Measurements from ENCODE around the gene SULT1B1. TPM values are rescaled to one million over a fixed set of nuclear protein-coding genes. Genes with fewer than 3 reads are reported as not detected.

Gene SULT1B1
- total and polyA plus RNA-seq, 4 donors: 1.2 to 3.6 (median 1.7) TPM

DNA sequence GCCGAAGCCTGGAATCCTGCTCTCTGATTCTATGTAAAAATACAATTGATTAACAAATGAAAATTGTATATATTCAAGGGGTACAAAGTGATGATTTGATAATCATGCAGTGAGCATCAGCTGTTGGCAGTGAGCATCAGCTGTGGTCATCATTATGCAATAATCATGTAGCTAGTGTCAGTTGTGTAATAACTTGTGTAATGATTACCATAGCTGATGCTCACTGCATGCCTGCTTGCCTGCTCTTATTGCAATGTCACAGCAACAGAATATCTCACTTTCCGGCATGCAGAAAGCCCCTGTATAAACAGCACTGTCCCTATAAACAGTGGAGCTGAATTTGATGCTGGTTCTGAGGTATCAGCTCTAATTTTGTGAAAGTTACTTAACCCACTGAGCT lies 46.8 kb downstream of the SULT1B1 start:
- Histone ChIP-seq H3K27me3 (ENCODE audit: control insufficient read depth, insufficient read depth, low read length) (no peaks in the 10 kb centered on the region), H3K27ac (ENCODE audit: low read depth, low read length) (no peak overlapping the region), H3K4me1 (ENCODE audit: control insufficient read depth, insufficient read depth, low read length) (no peaks in the 10 kb centered on the region), H3K36me3 (ENCODE audit: control insufficient read depth, insufficient read depth, low read length) (no peaks in the 10 kb centered on the region), H3K9me3 (ENCODE audit: control insufficient read depth, insufficient read depth, low read length) (peaks cover 4% of the 10 kb centered on the region), H3K4me3 (ENCODE audit: low read depth, low read length) (no peak overlapping the region)
- no CpG with 5 or more reads among the region's 2 CpGs for WGBS (ENCODE audit: insufficient coverage)
- peak in 1 of 6 donors; percentile 34 for DNase-seq (ENCODE audit: low read depth in 4 of 6, low spot score in 6 of 6)

DNA sequence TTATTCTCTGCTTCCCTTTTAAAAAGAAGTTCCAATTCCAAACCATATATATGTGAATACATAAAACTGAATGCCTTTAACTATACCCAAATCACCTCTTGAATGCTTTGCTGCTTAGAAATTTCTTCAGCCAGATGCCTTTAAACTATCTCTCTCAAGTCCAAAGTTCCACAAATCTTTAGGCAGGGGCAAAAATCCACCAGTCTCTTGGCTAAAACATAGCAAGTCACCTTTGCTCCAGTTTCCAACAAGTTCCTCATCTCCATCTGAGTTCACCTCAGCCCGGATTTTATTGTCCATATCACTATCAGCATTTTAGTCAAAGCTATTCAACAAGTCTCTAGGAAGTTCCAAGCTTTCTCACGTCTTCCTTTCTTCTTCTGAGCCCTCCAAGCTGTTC lies 49.8 kb downstream of the SULT1B1 start:
- H3K36me3 ChIP-seq (ENCODE audit: control insufficient read depth, insufficient read depth, low read length): no peaks in the 10 kb centered on the region
- no peak for DNase-seq (ENCODE audit: low read depth in 4 of 6, low spot score in 6 of 6)
- 89% methylated on average over 2 of the region's 2 CpGs for WGBS (ENCODE audit: insufficient coverage)
- H3K27me3 ChIP-seq (ENCODE audit: control insufficient read depth, insufficient read depth, low read length): no peaks in the 10 kb centered on the region
- H3K4me3 ChIP-seq (ENCODE audit: low read depth, low read length): no peak overlapping the region
- no peaks in the 10 kb centered on the region for H3K4me1 ChIP-seq (ENCODE audit: control insufficient read depth, insufficient read depth, low read length)
- peaks cover 4% of the 10 kb centered on the region for H3K9me3 ChIP-seq (ENCODE audit: control insufficient read depth, insufficient read depth, low read length)
- H3K27ac ChIP-seq (ENCODE audit: low read depth, low read length): no peak overlapping the region

DNA sequence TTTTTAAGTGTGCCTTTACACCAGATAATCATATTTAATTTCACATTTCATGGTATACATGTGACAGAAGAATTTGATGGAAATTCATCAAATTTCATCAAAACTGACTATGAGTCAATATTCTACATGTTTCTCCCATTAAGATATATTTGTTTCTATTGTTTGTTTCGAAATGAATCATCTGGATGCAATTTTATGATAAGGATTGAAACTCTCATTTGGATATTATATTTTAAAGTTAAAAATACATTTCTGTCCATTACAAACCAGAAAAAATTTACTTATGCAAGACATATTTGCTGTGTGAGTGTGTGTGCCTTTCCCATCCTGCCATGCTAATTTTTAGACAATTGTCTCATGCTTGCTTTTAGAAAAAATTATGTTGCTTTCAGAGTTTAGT lies 52.2 kb downstream of the SULT1B1 start:
- no CpG with 5 or more reads among the region's 1 CpG for WGBS (ENCODE audit: insufficient coverage)
- DNase-seq (ENCODE audit: low read depth in 4 of 6, low spot score in 6 of 6): no peak
- Histone ChIP-seq H3K36me3 (ENCODE audit: control insufficient read depth, insufficient read depth, low read length) (no peaks in the 10 kb centered on the region), H3K27me3 (ENCODE audit: control insufficient read depth, insufficient read depth, low read length) (no peaks in the 10 kb centered on the region), H3K9me3 (ENCODE audit: control insufficient read depth, insufficient read depth, low read length) (peaks cover 4% of the 10 kb centered on the region), H3K4me3 (ENCODE audit: low read depth, low read length) (no peak overlapping the region), H3K4me1 (ENCODE audit: control insufficient read depth, insufficient read depth, low read length) (no peaks in the 10 kb centered on the region), H3K27ac (ENCODE audit: low read depth, low read length) (no peak overlapping the region)

DNA sequence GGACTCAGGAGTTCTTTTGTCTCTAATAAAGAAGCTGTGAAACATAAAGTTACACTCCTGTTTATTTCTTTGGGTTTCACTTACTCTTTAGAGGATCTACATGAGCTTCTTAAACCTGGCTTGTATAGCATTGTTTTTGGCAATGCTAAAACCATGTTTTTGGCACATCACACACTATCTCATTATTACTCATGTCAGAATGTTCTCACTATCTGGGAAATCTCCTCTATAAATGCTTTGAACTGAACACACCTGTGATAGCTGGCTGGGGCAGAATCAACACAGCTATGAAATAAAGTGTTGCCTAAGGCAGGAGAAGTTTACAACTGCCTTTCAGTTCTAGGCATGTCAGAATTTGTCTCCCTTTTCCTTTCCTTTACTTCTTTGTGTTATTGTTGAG lies 52.6 kb downstream of the SULT1B1 start:
- no peaks in the 10 kb centered on the region for H3K36me3 ChIP-seq (ENCODE audit: control insufficient read depth, insufficient read depth, low read length)
- no peak overlapping the region for H3K27ac ChIP-seq (ENCODE audit: low read depth, low read length)
- H3K4me3 ChIP-seq (ENCODE audit: low read depth, low read length): no peak overlapping the region
- no peaks in the 10 kb centered on the region for H3K27me3 ChIP-seq (ENCODE audit: control insufficient read depth, insufficient read depth, low read length)
- peaks cover 4% of the 10 kb centered on the region for H3K9me3 ChIP-seq (ENCODE audit: control insufficient read depth, insufficient read depth, low read length)
- DNase-seq (ENCODE audit: low read depth in 4 of 6, low spot score in 6 of 6): no peak
- H3K4me1 ChIP-seq (ENCODE audit: control insufficient read depth, insufficient read depth, low read length): no peaks in the 10 kb centered on the region

DNA sequence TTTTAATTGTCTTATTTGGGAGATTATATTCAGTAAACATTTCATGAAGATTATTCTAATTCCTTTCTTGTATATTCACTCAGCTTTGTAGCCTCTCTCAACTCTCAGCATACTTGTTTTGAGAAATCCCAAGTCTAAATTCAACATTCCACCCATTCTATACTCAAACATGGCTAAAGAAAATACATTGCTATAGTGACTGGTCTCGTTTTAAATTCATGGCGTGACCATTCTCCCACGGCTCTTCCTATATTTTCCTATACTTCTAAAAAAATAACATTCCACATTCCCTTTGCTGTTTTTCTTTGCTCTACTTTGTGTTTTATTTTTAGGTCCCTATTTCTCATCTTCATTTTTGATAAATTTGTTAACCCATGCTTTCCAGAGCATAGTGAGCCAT lies 58.2 kb downstream of the SULT1B1 start:
- no peak overlapping the region for H3K27ac ChIP-seq (ENCODE audit: low read depth, low read length)
- no peaks in the 10 kb centered on the region for H3K4me1 ChIP-seq (ENCODE audit: control insufficient read depth, insufficient read depth, low read length)
- no peak for DNase-seq (ENCODE audit: low read depth in 4 of 6, low spot score in 6 of 6)
- H3K27me3 ChIP-seq (ENCODE audit: control insufficient read depth, insufficient read depth, low read length): no peaks in the 10 kb centered on the region
- 100% methylated on average over 3 of the region's 3 CpGs for WGBS (ENCODE audit: insufficient coverage)
- H3K4me3 ChIP-seq (ENCODE audit: low read depth, low read length): no peak overlapping the region
- H3K36me3 ChIP-seq (ENCODE audit: control insufficient read depth, insufficient read depth, low read length): no peaks in the 10 kb centered on the region
- no peaks in the 10 kb centered on the region for H3K9me3 ChIP-seq (ENCODE audit: control insufficient read depth, insufficient read depth, low read length)

DNA sequence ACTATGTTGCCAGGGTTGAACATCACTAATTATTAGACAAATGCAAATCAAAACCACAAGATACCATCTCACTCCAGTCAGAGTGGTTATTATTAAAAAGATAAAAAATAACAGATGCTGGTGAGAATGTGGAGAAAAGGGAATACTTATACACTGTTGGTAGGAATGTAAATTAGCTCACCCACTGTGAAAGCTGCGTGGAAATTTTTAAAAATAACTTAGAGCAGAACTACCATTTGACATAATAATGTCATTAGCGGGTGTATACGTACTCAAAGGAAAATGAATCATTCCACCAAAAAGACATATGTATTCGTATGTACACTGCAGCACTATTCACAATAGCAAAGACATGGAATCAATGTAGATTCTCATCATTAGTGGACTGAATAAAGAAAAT lies 58.7 kb downstream of the SULT1B1 start:
- H3K9me3 ChIP-seq (ENCODE audit: control insufficient read depth, insufficient read depth, low read length): no peaks in the 10 kb centered on the region
- no peak overlapping the region for H3K27ac ChIP-seq (ENCODE audit: low read depth, low read length)
- no peaks in the 10 kb centered on the region for H3K4me1 ChIP-seq (ENCODE audit: control insufficient read depth, insufficient read depth, low read length)
- H3K36me3 ChIP-seq (ENCODE audit: control insufficient read depth, insufficient read depth, low read length): no peaks in the 10 kb centered on the region
- peak in 1 of 6 donors; percentile 8 for DNase-seq (ENCODE audit: low read depth in 4 of 6, low spot score in 6 of 6)
- no peak overlapping the region for H3K4me3 ChIP-seq (ENCODE audit: low read depth, low read length)
- no CpG with 5 or more reads among the region's 4 CpGs for WGBS (ENCODE audit: insufficient coverage)
- no peaks in the 10 kb centered on the region for H3K27me3 ChIP-seq (ENCODE audit: control insufficient read depth, insufficient read depth, low read length)

DNA sequence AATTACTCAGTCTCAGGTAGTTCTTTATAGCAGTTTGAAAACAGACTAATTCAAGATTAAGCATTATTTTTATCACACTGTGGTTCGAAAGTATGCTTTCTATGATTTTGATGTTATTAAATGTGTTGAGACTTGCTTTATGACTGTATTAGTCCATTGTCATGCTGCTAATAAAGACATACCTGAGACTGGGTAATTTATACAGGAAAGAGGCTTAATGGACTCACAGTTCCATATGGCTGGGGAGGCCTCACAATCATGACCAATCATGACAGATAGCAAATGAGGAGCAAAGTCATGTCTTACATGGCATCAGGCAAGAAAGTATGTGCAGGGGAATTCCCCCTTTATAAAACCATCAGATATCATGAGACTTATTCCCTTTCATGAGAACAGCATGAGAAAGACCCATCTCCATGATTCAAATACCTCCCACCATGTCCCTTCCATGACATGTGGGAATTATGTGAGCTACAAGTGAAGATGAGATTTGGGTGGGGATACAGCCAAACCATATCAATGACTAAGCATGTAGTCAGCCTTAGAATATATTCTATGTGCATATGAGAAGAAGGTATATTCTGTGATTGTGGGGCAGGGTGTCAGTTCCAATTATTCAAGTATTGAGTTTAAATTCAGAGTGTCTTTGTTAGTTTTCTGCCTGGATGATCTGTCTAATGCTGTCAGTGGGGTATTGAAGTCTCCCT lies 62.7 kb downstream of the SULT1B1 start:
- Histone ChIP-seq H3K4me3 (ENCODE audit: low read depth, low read length) (no peak overlapping the region), H3K27me3 (ENCODE audit: control insufficient read depth, insufficient read depth, low read length) (no peaks in the 10 kb centered on the region), H3K9me3 (ENCODE audit: control insufficient read depth, insufficient read depth, low read length) (peaks cover 1% of the 10 kb centered on the region), H3K4me1 (ENCODE audit: control insufficient read depth, insufficient read depth, low read length) (no peaks in the 10 kb centered on the region), H3K27ac (ENCODE audit: low read depth, low read length) (no peak overlapping the region), H3K36me3 (ENCODE audit: control insufficient read depth, insufficient read depth, low read length) (no peaks in the 10 kb centered on the region)
- no peak for DNase-seq (ENCODE audit: low read depth in 4 of 6, low spot score in 6 of 6)
- no CpG with 5 or more reads among the region's 1 CpG for WGBS (ENCODE audit: insufficient coverage)

DNA sequence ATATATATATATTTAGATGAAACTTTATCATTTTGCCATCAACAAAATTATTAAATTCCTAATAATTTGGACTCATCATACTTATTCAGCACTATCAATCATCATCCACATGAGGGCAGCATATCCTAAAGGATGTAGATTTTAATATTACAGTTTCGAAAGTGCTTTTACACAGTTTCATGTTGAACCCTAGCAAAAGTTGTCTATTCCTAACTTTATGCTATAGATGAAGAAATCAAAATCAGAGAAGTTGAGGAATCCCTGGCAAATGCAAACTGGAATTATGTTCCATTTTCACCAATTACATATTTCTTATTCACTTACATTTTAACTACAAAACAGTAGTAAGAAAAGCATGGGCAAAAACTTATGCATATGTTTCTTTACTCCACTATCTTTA lies 70.8 kb downstream of the SULT1B1 start:
- no peaks in the 10 kb centered on the region for H3K27me3 ChIP-seq (ENCODE audit: control insufficient read depth, insufficient read depth, low read length)
- no peak overlapping the region for H3K4me3 ChIP-seq (ENCODE audit: low read depth, low read length)
- H3K36me3 ChIP-seq (ENCODE audit: control insufficient read depth, insufficient read depth, low read length): no peaks in the 10 kb centered on the region
- DNase-seq (ENCODE audit: low read depth in 4 of 6, low spot score in 6 of 6): peak; percentile 11 to 86 (median 23)
- H3K27ac ChIP-seq (ENCODE audit: low read depth, low read length): no peak overlapping the region
- no peaks in the 10 kb centered on the region for H3K4me1 ChIP-seq (ENCODE audit: control insufficient read depth, insufficient read depth, low read length)
- peaks cover 1% of the 10 kb centered on the region for H3K9me3 ChIP-seq (ENCODE audit: control insufficient read depth, insufficient read depth, low read length)
- WGBS (ENCODE audit: insufficient coverage): no CpG with 5 or more reads among the region's 1 CpG

DNA sequence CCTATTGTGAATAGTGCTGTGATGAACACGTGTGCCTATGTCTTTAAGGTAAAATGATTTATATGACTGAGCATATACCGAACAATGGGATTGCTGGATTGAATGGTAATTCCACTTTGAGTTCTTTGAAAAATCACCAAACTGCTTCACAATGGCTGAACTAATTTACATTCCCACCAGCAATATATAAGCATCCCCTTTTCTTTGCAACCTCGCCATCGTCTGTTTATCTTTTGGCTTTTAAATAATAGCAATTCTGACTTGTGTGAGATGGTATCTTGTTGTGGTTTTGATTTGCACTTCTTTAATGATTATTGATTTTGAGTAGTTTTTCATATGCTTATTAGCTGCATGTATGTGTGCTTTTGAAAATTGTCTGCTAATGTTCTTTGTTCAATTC lies 75.6 kb downstream of the SULT1B1 start:
- no peak overlapping the region for H3K4me3 ChIP-seq (ENCODE audit: low read depth, low read length)
- no peaks in the 10 kb centered on the region for H3K4me1 ChIP-seq (ENCODE audit: control insufficient read depth, insufficient read depth, low read length)
- no peak for DNase-seq (ENCODE audit: low read depth in 4 of 6, low spot score in 6 of 6)
- no peaks in the 10 kb centered on the region for H3K9me3 ChIP-seq (ENCODE audit: control insufficient read depth, insufficient read depth, low read length)
- no CpG with 5 or more reads among the region's 4 CpGs for WGBS (ENCODE audit: insufficient coverage)
- H3K27ac ChIP-seq (ENCODE audit: low read depth, low read length): no peak overlapping the region
- H3K27me3 ChIP-seq (ENCODE audit: control insufficient read depth, insufficient read depth, low read length): no peaks in the 10 kb centered on the region
- no peaks in the 10 kb centered on the region for H3K36me3 ChIP-seq (ENCODE audit: control insufficient read depth, insufficient read depth, low read length)

Measured in spinal cord (tissue), 10 donors.